GM12874 (cell line): ENCODE data around the gene FCN1.

Experiments
- TF ChIP-seq, protein P1 (sequence below): IDR thresholded peaks from 2 replicates; pipeline ENCODE4 v1.5.1; 2011; ENCODE audit warnings: low read depth, mild to moderate bottlenecking, control low read depth, low read length, moderate library complexity; ENCODE audit not compliant: insufficient read depth

Gene FCN1

DNA sequence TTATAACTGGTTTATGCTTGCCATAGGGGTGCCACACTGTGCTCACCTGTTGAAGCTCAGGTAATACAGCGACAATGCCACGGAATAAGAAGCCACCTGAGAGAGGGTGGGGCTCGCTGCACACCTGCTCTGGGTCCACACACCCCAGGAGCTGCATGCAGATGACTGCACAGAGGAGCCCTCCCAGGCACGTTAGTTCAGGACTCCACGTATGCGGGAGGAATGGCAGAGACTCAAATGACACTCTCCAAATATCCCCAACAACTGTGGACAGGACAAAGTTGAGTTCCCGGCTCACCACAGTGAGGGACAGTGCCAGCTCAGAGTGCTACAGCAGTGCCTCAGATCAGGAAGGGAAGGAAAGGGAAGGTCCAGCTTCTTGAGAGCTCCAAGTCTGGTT, 5.8 kb upstream of the FCN1 start:
- TF ChIP-seq, protein P1, sequence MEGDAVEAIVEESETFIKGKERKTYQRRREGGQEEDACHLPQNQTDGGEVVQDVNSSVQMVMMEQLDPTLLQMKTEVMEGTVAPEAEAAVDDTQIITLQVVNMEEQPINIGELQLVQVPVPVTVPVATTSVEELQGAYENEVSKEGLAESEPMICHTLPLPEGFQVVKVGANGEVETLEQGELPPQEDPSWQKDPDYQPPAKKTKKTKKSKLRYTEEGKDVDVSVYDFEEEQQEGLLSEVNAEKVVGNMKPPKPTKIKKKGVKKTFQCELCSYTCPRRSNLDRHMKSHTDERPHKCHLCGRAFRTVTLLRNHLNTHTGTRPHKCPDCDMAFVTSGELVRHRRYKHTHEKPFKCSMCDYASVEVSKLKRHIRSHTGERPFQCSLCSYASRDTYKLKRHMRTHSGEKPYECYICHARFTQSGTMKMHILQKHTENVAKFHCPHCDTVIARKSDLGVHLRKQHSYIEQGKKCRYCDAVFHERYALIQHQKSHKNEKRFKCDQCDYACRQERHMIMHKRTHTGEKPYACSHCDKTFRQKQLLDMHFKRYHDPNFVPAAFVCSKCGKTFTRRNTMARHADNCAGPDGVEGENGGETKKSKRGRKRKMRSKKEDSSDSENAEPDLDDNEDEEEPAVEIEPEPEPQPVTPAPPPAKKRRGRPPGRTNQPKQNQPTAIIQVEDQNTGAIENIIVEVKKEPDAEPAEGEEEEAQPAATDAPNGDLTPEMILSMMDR, result no peak

DNA sequence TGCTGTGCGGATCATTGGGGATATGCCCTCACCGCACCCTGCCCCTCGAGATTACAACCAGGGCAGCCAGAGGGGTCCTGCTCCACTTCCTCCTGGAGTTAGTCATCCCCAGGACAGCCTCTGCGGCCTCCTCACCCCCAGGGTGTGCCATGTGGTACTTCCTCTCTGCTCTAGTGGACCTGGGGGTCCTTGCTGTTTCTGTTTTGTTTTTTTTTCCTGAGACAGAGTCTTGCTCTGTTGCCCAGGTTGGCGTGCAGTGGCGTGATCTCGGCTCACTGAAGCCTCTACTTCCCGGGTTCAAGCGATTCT, 5.2 kb upstream of the FCN1 start:
- TF ChIP-seq, protein P1, result no peak

GRCh38 chr9:134922066-134922931, 4.6 kb upstream of the FCN1 start:
- TF ChIP-seq, protein P1, result no peak

GRCh38 chr9:134919303-134919702, 1.6 kb upstream of the FCN1 start:
- TF ChIP-seq, protein P1, result no peak

GRCh38 chr9:134918646-134919045, 934 bp upstream of the FCN1 start:
- TF ChIP-seq, protein P1, result no peak

DNA sequence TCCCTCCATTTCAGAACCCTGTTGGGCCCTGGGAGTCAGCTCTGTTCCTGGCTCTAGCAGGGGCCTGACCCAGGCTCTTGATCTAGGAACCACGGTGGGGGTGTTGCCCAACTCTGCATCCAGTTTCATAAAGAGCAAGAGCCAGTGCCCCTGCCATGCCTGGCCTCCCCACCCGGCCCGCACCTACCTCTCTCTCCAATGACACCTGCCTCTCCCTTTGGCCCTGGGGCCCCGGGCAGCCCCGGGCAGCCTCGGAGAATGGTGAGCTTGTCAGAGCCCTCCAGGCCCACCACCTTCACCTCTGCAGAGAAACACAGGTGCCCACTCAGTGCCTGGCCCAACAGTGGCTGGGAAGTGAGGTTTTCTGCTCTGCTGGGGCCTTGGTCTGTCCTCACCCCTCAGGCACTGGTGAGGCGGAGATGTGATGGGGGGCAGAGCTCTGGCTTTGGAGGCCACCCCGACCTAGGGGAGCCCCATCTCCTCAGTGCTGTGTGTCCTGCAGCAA, 1.5 kb downstream of the FCN1 start:
- TF ChIP-seq, protein P1, result no peak

GRCh38 chr9:134915046-134915985, 2.4 kb downstream of the FCN1 start:
- TF ChIP-seq, protein P1, result no peak
